GM12872 (cell line): Measurements from ENCODE around the gene NOP14.

ENCODE experiments used
- TF ChIP-seq, protein P1 (sequence below): IDR thresholded peaks from 3 replicates; pipeline ENCODE4 v1.5.1; 2011; ENCODE audit warnings: low read depth, mild to moderate bottlenecking, low read length, moderate library complexity; ENCODE audit not compliant: insufficient read depth

The NOP14 gene

DNA sequence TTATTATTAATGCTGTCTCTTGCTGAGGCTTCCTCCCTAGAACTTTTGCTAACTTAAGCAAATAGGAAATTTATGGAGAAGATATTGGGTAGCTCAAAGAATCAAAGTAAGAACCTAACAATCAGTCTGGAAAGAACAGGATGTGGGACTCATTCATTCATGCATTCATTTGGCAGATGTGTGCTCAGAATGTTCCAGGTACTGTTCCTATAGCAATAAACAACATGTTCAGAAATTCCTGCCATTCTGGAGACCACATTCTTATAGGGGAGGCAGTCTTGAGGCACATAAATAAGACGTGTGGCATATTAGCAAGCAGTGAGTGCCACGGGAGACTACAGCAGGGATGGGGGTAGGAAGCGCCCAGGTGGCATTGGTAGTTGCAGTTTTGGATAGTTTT lies 5.2 kb upstream of the NOP14 start:
- TF ChIP-seq, protein P1, sequence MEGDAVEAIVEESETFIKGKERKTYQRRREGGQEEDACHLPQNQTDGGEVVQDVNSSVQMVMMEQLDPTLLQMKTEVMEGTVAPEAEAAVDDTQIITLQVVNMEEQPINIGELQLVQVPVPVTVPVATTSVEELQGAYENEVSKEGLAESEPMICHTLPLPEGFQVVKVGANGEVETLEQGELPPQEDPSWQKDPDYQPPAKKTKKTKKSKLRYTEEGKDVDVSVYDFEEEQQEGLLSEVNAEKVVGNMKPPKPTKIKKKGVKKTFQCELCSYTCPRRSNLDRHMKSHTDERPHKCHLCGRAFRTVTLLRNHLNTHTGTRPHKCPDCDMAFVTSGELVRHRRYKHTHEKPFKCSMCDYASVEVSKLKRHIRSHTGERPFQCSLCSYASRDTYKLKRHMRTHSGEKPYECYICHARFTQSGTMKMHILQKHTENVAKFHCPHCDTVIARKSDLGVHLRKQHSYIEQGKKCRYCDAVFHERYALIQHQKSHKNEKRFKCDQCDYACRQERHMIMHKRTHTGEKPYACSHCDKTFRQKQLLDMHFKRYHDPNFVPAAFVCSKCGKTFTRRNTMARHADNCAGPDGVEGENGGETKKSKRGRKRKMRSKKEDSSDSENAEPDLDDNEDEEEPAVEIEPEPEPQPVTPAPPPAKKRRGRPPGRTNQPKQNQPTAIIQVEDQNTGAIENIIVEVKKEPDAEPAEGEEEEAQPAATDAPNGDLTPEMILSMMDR, result no peak

DNA sequence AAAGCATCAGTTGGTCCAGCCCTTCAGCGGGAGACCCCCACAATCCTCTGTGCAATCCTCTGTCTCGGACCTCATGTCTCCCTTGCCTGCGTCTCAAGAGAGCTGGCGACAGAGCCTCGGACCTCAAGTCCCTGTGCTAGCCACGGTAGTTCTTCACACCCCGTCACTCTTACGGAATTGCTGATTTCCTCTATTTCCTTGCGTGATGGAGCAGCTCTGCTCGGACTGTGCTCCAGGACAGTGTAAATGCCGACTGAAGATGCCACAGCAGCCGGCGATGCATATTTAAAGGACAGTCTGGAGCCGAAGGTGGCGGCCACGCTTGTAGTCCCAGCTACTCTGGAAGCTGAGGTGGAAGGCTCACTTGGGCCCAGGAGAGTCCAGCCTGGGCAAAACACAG lies 2.1 kb upstream of the NOP14 start:
- TF ChIP-seq, protein P1, result no peak

DNA sequence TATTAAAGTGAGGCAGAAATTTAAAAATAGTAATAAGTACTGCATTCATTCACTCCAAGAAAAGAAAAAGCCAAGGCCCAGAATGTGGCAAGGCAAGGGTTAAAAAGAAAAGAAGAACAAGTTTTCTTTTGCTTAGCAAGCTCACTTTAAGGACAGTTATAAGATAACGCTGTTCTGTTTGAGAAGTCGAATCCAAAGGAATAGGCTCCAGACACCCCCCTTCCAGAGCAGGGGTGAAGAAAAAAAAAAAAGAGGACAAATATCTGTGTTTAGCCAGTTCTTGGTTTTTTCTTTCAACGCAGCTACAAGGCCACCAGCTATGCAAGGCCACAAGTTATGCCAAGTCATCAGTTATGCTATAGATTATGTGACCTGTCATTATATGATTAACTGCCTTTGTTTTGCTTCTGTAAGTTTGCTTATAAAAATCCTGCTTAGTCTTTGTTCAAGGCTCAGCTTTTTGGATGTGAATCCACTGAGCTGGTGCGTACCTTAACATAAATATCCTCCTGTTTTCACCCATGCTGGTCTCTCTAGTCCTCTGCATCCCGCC lies 1.6 kb upstream of the NOP14 start:
- TF ChIP-seq, protein P1, result no peak

DNA sequence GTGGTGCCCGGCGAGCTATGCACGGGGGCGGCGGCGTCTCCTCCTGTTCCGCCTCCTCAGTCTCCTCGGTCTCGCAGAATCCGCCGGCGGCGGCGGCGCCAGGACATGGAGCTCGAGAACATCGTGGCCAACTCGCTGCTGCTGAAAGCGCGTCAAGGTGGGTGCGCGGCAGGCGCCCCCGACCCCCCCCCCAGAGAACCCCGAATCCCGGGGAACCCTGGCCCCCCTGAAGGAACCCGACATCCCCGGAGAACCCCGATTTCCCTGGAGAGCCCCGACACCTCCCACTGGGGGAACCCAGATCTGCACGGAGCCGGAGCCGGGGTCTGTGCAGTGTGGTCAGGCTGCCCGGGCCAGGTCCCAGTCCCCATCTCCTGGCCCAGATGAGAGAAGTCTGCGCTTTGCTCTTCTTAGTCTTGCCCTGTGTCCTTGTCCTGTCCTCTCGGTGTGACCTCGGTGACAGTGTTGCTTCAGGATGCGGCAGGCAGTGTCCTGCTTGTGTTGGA lies 813 bp upstream of the NOP14 start:
- TF ChIP-seq, protein P1, result no peak

DNA sequence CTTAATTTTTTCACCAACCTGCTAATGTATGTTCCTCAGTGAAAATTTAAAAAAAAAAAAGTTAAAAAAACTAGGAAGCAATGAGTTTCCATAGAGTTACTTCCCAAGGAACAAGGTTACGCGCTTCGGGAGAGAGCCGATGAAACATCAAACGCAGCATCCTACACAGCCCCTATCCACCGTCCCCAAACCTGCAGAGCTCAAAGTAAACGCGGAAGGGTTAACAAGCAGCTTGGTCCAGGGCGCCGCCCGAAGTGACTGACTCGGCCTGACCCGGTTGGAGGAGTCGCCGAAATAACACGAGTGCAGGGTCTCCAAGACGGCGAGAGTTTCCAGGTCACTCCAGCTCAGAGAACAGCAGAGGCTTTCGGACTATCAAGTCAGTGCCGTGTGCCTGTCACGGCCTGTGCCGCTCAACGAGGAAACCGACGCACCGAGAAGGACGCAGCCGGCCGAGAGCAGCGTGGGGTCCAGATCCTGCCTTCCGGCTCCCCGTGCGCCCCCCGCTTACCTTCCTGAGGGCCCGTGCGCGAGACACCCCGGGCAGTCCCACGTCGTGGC lies 512 bp downstream of the NOP14 start:
- TF ChIP-seq, protein P1, result no peak

DNA sequence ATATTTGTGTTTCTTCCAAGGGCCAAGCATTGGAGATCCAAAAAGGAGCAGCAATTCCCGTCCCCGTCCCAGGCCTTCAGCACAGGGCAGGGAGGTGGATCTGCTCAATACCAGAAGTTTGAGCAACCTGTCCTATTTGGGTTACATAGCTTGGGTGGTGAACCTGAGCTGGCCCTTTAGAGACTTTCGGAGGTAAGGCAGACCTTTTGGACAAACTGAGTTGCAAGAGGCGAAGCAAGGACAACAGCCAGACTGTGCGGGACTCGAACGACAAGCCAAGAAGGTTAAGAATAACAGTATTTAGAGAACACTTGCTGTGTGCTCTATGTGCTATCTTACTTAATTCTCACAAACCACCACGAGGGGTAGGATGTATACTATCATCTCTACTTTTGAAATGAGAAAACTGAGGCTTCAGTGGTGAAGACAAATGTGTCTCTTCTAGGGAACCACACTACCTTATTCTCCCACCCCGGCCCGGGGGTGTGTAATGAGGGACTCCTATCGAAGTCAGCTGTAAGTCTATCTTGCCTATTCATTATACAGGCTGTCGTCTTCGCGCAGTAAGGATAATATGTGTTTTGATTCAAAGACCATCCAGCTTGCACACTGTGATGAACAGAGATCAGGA lies 1.3 kb downstream of the NOP14 start:
- TF ChIP-seq, protein P1, result peak; percentile 27; the same call in 1 of the 3 replicates

DNA sequence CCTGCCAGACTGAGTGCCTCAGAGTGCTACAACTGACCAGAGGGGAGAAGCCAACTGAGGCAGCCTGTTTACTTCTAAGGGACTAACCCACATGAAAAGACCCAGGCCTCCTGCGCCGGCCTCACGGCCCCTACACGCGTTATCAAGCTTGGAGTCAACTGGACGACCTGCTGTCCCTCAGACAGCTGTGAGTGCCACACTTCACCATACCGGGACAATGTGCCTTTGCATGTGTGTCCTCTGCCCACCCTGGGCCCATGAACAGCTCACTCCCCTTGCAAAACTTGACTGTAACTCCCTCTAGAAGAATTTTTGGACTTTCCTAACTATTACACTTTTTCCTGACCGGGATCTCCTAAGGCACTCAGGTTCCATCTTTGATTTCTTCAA lies 1.8 kb downstream of the NOP14 start:
- TF ChIP-seq, protein P1, result no peak
